ENCODE measurements around the gene ENHO.
A peak's percentile ranks its signal among the peaks of the same experiment; 100 is the strongest.

The ENHO gene

DNA sequence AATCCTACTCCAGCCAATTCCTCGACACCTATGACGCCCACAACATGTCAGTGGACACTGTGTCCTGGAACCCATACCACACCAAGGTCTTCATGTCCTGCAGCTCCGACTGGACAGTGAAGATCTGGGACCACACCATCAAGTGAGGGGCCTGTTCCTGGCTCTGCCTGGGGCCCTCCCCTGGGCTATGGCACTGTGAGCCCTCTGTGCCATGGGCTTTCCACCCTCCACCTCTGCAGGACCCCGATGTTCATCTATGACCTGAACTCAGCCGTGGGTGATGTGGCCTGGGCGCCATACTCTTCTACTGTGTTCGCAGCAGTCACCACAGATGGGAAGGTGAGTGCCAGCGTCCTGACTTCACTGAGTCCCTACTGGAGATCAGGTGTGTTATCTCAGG, 8.4 kb downstream of the ENHO start:
- TF ChIP-seq, protein P1, sequence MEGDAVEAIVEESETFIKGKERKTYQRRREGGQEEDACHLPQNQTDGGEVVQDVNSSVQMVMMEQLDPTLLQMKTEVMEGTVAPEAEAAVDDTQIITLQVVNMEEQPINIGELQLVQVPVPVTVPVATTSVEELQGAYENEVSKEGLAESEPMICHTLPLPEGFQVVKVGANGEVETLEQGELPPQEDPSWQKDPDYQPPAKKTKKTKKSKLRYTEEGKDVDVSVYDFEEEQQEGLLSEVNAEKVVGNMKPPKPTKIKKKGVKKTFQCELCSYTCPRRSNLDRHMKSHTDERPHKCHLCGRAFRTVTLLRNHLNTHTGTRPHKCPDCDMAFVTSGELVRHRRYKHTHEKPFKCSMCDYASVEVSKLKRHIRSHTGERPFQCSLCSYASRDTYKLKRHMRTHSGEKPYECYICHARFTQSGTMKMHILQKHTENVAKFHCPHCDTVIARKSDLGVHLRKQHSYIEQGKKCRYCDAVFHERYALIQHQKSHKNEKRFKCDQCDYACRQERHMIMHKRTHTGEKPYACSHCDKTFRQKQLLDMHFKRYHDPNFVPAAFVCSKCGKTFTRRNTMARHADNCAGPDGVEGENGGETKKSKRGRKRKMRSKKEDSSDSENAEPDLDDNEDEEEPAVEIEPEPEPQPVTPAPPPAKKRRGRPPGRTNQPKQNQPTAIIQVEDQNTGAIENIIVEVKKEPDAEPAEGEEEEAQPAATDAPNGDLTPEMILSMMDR (IDR thresholded peaks at IDR 0.05; ENCODE audit: low read depth, low read length), result no peak
- H3K4me3 ChIP-seq (replicated peaks in 1 of 2; ENCODE audit: low read depth in 2 of 2, low read length in 2 of 2), result no peak overlapping the region
- DNase-seq (ENCODE audit: low read depth in 2 of 2), result no peak

DNA sequence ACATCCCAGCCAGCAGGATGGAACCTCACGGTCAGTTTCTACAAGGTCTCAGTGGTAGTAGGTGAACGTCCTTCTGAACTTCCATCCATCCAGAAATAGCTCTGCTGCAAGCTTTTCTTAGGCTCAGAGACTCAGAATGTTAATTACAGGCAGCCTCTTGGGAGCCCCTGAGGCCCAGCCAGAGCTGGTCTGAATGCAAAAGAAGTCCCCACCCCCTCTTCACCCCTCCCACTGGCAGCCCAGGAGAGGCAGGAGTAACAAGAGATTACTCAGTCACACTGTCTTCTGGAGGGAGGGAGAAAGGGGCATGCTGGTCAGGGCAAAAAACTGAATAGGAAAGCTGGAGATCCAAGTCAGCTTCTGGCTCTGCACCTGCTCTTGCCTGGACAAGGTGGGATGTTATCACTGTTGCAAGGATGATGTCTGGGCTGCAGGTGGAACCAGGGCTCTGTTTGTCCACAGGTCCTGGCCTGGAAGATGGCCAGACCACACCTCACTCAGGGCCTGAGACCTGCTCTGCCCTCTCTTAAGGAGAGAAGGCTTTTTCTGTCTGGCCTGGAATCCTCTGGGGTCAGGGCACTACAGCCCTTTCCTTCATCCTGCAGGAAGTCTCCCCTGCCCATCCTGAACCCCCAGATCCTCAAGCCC, 9.1 kb downstream of the ENHO start:
- no peak overlapping the region for H3K4me3 ChIP-seq (replicated peaks in 1 of 2; ENCODE audit: low read depth in 2 of 2, low read length in 2 of 2)
- TF ChIP-seq, protein P1 (IDR thresholded peaks at IDR 0.05; ENCODE audit: low read depth, low read length), result no peak
- DNase-seq (ENCODE audit: low read depth in 2 of 2), result peak; percentile 19 to 39

DNA sequence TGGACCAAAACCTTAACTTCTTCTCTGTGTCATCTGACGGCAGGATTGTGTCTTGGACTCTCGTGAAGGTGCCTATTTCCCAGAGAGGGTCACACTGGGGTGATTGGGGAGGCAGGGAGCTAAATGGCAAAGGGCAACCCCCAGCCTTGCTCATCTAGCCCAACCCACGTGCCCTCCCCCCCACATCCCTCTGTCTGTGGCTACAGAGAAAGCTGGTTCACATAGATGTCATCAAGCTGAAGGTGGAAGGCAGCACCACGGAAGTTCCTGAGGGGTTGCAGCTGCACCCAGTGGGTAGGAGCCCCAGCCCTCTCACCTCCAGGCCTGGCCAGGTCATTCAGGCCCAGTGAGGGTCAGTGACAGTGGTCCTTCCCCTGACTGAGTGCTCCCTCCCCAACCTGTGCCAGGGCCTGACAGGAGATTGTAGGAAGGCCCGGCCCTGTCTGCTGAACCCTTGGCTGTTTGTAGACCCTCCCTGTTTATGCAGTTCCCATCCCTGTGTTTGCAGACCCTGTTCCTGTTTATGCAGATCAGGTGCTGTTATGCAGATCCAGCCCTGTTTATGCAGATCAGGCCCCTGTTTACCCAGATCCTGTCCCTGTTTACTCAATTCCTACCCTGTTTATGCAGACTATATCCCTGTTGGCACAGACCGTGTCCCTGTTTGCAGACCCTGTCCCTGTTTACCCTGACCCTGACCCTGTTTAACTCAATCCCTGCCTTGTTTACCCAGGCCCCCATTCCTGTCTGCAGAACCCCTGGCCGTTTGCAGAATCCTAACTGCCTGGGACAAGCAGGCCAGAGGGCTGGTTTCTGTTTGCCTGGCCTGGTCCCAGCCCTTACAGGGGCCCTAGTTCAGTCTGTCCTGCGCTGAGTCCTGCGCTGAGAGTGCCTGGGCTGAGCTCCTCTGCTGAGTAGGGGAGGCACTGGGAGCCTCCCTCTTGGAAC, 10.4 kb downstream of the ENHO start:
- no peak for DNase-seq (ENCODE audit: low read depth in 2 of 2)
- no peak overlapping the region for H3K4me3 ChIP-seq (replicated peaks in 1 of 2; ENCODE audit: low read depth in 2 of 2, low read length in 2 of 2)
- TF ChIP-seq, protein P1 (IDR thresholded peaks at IDR 0.05; ENCODE audit: low read depth, low read length), result no peak

DNA sequence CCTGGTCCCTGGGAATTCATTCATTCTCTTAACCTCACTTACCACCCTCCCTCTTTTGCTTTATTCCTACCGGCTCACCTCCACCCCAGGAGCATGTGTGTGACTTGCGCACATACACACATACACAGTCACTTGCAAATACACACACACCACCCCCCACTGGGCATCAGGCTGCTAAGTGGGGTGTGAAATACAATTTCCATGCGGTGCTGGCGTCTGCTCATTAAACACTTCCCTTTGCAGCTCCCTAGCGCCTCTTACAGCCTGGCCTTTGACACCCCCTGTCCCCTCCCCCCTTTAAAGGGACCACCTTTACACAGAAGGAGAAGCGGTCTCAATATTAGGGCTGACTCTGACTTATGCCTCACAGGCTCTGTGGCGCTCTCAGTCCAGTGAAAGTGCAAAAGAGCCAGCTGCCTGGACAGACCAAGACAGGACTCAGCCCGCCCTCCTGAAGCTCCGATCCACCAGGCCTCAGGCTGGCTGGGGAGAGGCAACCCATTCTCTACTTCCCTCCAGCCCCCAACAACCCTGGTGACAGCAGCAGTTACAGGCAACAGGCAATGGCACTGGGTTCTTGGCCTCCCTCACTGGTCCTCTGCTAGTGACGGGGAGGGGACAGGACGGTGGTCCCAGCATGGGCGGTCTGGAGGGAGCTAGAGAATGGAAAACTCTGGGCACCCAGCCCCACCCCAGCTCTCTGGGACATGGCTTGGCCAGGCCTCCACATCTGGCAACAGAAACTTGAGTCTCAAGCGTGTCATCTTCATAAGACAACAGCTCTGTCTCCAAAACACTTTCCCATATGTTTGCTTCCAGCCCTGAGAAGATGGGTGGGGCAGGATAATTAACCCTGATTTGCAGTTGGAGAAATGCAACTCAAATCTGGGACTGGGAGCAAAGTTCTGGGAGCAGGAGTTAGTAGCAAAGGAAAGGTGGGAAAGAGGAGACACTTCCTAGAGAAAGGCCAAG, 12.0 kb downstream of the ENHO start:
- H3K4me3 ChIP-seq (replicated peaks in 1 of 2; ENCODE audit: low read depth in 2 of 2, low read length in 2 of 2), result no peak overlapping the region
- no peak for DNase-seq (ENCODE audit: low read depth in 2 of 2)
- TF ChIP-seq, protein P1 (IDR thresholded peaks at IDR 0.05; ENCODE audit: low read depth, low read length), result no peak

DNA sequence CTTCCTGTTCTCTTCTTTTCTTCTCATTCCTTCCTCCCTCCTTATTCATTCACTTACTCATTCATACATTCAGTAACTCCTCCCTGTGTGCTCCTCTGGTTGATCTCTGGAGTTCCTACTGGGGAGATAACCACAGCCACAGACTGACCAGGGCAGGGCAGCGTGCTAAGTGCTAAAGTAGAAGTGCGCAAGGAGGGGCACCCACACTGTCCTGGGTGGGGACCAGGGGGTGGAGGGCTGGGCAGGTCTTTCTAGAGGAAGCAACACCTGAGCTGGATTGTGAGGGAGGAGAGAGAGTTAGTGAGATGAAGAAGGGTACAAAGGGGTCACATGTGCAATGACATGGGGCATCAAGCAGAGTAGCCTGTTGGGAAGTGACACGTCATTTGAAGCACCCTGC, 13.8 kb downstream of the ENHO start:
- TF ChIP-seq, protein P1 (IDR thresholded peaks at IDR 0.05; ENCODE audit: low read depth, low read length), result no peak
- DNase-seq (ENCODE audit: low read depth in 2 of 2), result no peak
- no peak overlapping the region for H3K4me3 ChIP-seq (replicated peaks in 1 of 2; ENCODE audit: low read depth in 2 of 2, low read length in 2 of 2)

DNA sequence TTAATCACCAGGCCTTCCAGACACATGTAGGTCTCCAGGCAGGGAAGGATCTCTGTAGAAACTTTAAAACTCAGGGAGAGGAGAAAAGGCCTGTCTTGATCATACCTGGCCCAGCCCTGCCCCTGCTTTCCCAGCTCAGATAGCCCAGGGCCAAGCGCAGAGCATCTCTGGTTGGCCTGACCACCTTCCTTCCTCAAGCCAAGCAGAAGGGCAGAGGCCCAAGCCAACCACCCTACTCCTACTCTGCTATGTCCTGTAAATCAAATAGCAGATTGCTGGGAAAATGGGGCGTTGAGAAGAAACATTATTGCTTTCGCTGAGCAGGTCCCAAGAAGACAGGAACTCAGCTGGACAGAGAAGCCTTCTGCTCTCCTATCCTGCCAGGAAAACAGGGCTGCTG, 14.3 kb downstream of the ENHO start:
- TF ChIP-seq, protein P1 (IDR thresholded peaks at IDR 0.05; ENCODE audit: low read depth, low read length), result no peak
- no peak overlapping the region for H3K4me3 ChIP-seq (replicated peaks in 1 of 2; ENCODE audit: low read depth in 2 of 2, low read length in 2 of 2)
- no peak for DNase-seq (ENCODE audit: low read depth in 2 of 2)

Data from cardiac fibroblast (primary cell).